DND-41 (cell line): ENCODE data around the gene CBX4.

ENCODE experiments used
- ATAC-seq: fragments of 200-7000 bp; cut with Tn5 transposase; 3 replicates; pipeline ENCODE4 v1.9.1; 2021; ENCODE audit warnings: low read depth; ENCODE audit not compliant: insufficient read depth
- DNase-seq: peaks from one replicate; pipeline ENCODE4 v3.0.0-alpha.2; 2020
- H2AFZ ChIP-seq: 2 replicates; pipeline ENCODE4 v1.6.0; 2012; ENCODE audit warnings: low read depth, low read length
- H3K27ac ChIP-seq: 2 replicates; pipeline ENCODE4 v1.5.1; 2012; ENCODE audit warnings: low read length, inconsistent platforms
- H3K27me3 ChIP-seq: fragments of 200-600 bp; sonication (generic); 2 replicates; pipeline ENCODE4 v1.6.0; 2012; ENCODE audit warnings: low read length, mild to moderate bottlenecking, inconsistent platforms; ENCODE audit not compliant: insufficient read depth, poor library complexity
- H3K36me3 ChIP-seq: 2 replicates; pipeline ENCODE4 v1.5.1; 2012; ENCODE audit warnings: low read length, inconsistent platforms; ENCODE audit not compliant: insufficient read depth
- H3K4me1 ChIP-seq: 2 replicates; pipeline ENCODE4 v1.5.1; 2012; ENCODE audit warnings: mild to moderate bottlenecking, low read length; ENCODE audit not compliant: insufficient read depth
- H3K4me2 ChIP-seq: 2 replicates; pipeline ENCODE4 v1.6.0; 2012; ENCODE audit warnings: mild to moderate bottlenecking, moderate library complexity, low read length, inconsistent platforms; ENCODE audit not compliant: insufficient read depth
- H3K4me3 ChIP-seq, 2 experiments: fragments of 200-600 bp in 1 of 2; shearing (Covaris generic) in 1 of 2; 2 replicates each; pipeline ENCODE4 v1.5.1; 2012 to 2016; ENCODE audit warnings: inconsistent platforms in 2 of 2, low read length in 2 of 2, mild to moderate bottlenecking in 2 of 2, low read depth in 1 of 2, moderate library complexity in 1 of 2
- H3K79me2 ChIP-seq: 2 replicates; pipeline ENCODE4 v1.6.0; 2012; ENCODE audit warnings: low read length, inconsistent platforms; ENCODE audit not compliant: insufficient read depth
- H3K9ac ChIP-seq: 2 replicates; pipeline ENCODE4 v1.6.0; 2012; ENCODE audit warnings: low read depth, mild to moderate bottlenecking, inconsistent platforms, low read length, moderate library complexity
- H3K9me3 ChIP-seq: 2 replicates; pipeline ENCODE4 v1.5.1; 2012; ENCODE audit warnings: low read length, moderate library complexity, mild to moderate bottlenecking, inconsistent platforms; ENCODE audit not compliant: insufficient read depth, severe bottlenecking
- H4K20me1 ChIP-seq: 2 replicates; pipeline ENCODE4 v1.6.0; 2012; ENCODE audit warnings: low read length; ENCODE audit not compliant: insufficient read depth
- EZH2 ChIP-seq: IDR thresholded peaks from 3 replicates; pipeline ENCODE4 v1.6.1; 2012; ENCODE audit warnings: borderline replicate concordance, low read depth, mild to moderate bottlenecking, moderate library complexity, low read length, inconsistent platforms; ENCODE audit not compliant: severe bottlenecking
- TF ChIP-seq, protein P1 (sequence below): IDR thresholded peaks from 2 replicates; pipeline ENCODE4 v1.5.1; 2012; ENCODE audit warnings: borderline replicate concordance, low read length, moderate library complexity, mild to moderate bottlenecking; ENCODE audit not compliant: poor library complexity, severe bottlenecking; ENCODE audit errors: extremely low read depth

CBX4 gene

DNA sequence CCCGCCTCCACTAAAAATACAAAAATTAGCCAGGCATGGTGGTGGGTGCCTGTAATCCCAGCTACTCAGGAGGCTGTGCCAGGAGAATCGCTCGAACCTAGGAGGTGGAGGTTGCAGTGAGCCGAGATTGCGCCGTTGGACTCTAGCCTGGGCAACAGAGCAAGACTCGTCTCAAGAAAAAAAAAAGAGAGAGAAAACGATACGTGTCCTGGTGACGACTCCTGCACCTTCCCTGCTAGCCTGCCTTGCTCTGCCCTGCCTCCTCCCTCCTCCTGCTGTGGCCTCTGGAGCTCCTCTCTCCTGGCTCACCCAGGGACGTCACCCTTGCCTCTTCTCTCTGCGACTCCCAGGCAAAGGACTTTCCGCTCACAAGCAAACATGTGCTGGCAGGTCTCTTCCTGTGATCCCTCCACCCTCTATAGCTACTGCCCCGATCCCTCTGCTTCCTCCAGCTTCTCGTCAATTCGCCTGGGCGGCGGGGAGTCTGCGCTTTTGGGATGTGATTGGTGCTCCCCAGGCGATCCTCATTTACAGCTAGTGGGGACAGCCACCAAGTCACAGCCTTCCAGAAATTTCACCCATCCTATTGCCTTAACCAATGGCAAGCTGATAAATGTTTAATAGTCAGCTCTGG lies 25.5 kb upstream of the CBX4 start:
- Histone ChIP-seq H3K9me3 (no peaks in the 10 kb centered on the region), H3K4me3 (no peak overlapping the region), H3K4me2 (no peak overlapping the region), H3K36me3 (no peaks in the 10 kb centered on the region), H3K9ac (no peak overlapping the region), H3K27ac (no peak overlapping the region), H3K4me1 (no peaks in the 10 kb centered on the region), H4K20me1 (no peaks in the 10 kb centered on the region), H3K79me2 (no peaks in the 10 kb centered on the region), H3K27me3 (no peaks in the 10 kb centered on the region), H2AFZ (no peak overlapping the region)
- ATAC-seq, result no peak
- DNase-seq, result no peak
- TF ChIP-seq, protein P1, sequence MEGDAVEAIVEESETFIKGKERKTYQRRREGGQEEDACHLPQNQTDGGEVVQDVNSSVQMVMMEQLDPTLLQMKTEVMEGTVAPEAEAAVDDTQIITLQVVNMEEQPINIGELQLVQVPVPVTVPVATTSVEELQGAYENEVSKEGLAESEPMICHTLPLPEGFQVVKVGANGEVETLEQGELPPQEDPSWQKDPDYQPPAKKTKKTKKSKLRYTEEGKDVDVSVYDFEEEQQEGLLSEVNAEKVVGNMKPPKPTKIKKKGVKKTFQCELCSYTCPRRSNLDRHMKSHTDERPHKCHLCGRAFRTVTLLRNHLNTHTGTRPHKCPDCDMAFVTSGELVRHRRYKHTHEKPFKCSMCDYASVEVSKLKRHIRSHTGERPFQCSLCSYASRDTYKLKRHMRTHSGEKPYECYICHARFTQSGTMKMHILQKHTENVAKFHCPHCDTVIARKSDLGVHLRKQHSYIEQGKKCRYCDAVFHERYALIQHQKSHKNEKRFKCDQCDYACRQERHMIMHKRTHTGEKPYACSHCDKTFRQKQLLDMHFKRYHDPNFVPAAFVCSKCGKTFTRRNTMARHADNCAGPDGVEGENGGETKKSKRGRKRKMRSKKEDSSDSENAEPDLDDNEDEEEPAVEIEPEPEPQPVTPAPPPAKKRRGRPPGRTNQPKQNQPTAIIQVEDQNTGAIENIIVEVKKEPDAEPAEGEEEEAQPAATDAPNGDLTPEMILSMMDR, result no peak
- TF ChIP-seq EZH2, result no peak

DNA sequence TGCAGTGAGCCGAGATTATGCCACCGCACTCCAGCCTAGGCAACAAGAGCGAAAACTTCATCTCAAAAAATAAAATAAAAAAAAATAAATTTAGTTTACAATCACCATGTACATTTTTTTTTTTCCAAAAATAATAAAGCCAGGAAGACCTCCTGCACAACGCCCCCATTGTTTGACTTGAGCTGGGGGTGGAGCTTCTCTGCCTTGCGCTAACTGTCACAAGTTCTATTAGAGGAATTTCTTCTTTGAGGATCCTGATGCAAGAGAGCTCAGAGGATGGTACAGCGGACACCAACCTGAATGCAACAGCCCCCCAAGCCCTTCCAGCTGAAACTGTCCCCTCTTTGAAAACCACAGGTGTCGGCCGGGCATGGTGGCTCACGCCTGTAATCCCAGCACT lies 24.9 kb upstream of the CBX4 start:
- ATAC-seq, result no peak

DNA sequence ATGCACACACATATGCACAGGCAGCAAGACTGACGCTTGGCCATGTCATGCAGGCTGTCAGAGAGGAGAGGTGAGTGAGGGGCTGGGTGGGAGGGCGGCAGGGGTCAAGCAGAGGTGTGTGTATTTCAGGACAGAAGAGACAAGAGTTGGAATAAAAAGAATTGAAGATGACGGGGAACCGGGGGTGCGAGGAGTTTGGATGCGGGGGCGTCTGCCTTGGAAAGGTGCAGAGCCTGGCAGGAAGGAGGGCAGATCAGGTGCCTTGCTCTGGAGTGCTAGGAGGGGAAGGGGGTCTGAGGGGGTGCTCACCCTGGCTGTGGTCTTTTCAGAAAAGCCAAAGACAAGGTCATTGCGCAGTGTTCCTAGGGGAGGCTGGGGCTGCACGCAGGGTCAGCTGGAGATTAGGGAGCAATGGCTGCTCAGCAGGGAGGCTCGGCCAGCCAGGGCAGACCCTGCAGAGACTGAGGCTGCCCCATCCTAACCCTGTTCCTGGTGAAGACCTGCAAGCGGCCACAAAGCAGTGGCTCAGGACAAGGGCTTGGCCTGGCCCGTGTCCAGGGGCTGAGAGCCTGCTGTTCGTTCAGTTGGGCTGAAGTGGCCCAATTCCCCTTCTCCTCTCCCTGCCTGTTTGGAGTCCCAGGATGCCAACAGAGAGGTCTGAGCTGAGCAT lies 23.7 kb upstream of the CBX4 start:
- H3K36me3 ChIP-seq, result no peaks in the 10 kb centered on the region
- no peak overlapping the region for H3K4me2 ChIP-seq
- H3K9ac ChIP-seq, result no peak overlapping the region
- H3K79me2 ChIP-seq, result no peaks in the 10 kb centered on the region
- no peak overlapping the region for H2AFZ ChIP-seq
- H3K4me3 ChIP-seq, result no peak overlapping the region
- no peaks in the 10 kb centered on the region for H3K27me3 ChIP-seq
- no peaks in the 10 kb centered on the region for H3K4me1 ChIP-seq
- no peak for TF ChIP-seq EZH2
- TF ChIP-seq, protein P1, result no peak
- no peak overlapping the region for H3K27ac ChIP-seq
- no peaks in the 10 kb centered on the region for H3K9me3 ChIP-seq
- H4K20me1 ChIP-seq, result no peaks in the 10 kb centered on the region
- no peak for ATAC-seq
- no peak for DNase-seq

More for the DNA sequence above, 24.9 kb upstream of the CBX4 start:
- DNase-seq, result no peak
- Histone ChIP-seq H3K9me3 (no peaks in the 10 kb centered on the region), H2AFZ (no peak overlapping the region), H3K9ac (no peak overlapping the region), H3K4me1 (no peaks in the 10 kb centered on the region), H3K36me3 (no peaks in the 10 kb centered on the region), H3K79me2 (no peaks in the 10 kb centered on the region), H3K4me2 (no peak overlapping the region), H3K27me3 (no peaks in the 10 kb centered on the region), H3K27ac (no peak overlapping the region), H3K4me3 (no peak overlapping the region), H4K20me1 (no peaks in the 10 kb centered on the region)
- no peak for TF ChIP-seq EZH2
- TF ChIP-seq, protein P1, result no peak
